Mucosa of descending colon (tissue), 3 donors: ENCODE measurements around the gene BLM. TPM values are rescaled to one million over a fixed set of nuclear protein-coding genes. Genes with fewer than 3 reads are reported as not detected.

Experiments used
- ATAC-seq: fragments of 200-7000 bp; cut with Tn5 transposase; one replicate; pipeline ENCODE4 v1.9.1; 2020; ENCODE audit warnings: mild to moderate bottlenecking, moderate library complexity
- DNase-seq, 3 donors: peaks; one replicate each; pipeline ENCODE4 v3.0.0-alpha.2; 2020
- H3K36me3 ChIP-seq: fragments of 200-600 bp; one replicate; pipeline ENCODE4 v1.8.0; 2021; ENCODE audit warnings: low read depth, mild to moderate bottlenecking
- H3K4me1 ChIP-seq: fragments of 200-600 bp; one replicate; pipeline ENCODE4 v1.8.0; 2021; ENCODE audit warnings: low read depth, mild to moderate bottlenecking
- H3K4me3 ChIP-seq: fragments of 200-600 bp; one replicate; pipeline ENCODE4 v1.8.0; 2021; ENCODE audit warnings: mild to moderate bottlenecking
- H3K9me3 ChIP-seq: fragments of 200-600 bp; one replicate; pipeline ENCODE4 v1.8.0; 2021; ENCODE audit warnings: mild to moderate bottlenecking
- CTCF ChIP-seq: fragments of 200-600 bp; IDR thresholded peaks from one replicate; pipeline ENCODE4 v1.8.0; 2022; ENCODE audit warnings: antibody characterized with exemption, mild to moderate bottlenecking
- intact Hi-C, 2 donors: fragments of 100-400 bp; cut with DNase I in 1 of 2; cut with micrococcal nuclease in 1 of 2; formaldehyde crosslinking; loops; one replicate each; pipeline versions ENCODE4 v1.11.0 to v1.11.1; 2022; cut with DNase I, micrococcal nuclease
- total RNA-seq, 3 donors: library from RNA; stranded (reverse); fragmentation: NEBNext Ultra II Directional in 2 of 3; extraction: Animal tissue kit (Norgen Biotek cat#: 25700) in 2 of 3; gene quantifications; one replicate each; pipeline versions ENCODE4 v1.2.1 to v1.2.4, GENCODE V29; 2021 to 2023
- donor health status: DM: no; HTN: no; CAD: no; lungs with moderate emphysema.
- donor health status: DM: no; HTN: no; CAD: no.
- donor health status: DM: no; HTN: yes; CAD: no.

The BLM gene
- total RNA-seq, 3 donors from 2014 or later: 2.9 to 7.2 (median 4.1) TPM

GRCh38 chr15:90817117-90818057 lies 100.2 kb downstream of the BLM start:
- Histone ChIP-seq H3K36me3 (no peaks in the 10 kb centered on the region), H3K4me1 (no peaks in the 10 kb centered on the region), H3K9me3 (no peaks in the 10 kb centered on the region), H3K4me3 (no peak overlapping the region)
- intact Hi-C loops: no loop called here
- no peak for TF ChIP-seq CTCF
- no peak for DNase-seq
- ATAC-seq: no peak

- Histone ChIP-seq H3K4me1 (peaks cover under 1% of the 10 kb centered on the region), H3K36me3 (no peaks in the 10 kb centered on the region), H3K4me3 (no peak overlapping the region), H3K9me3 (no peaks in the 10 kb centered on the region)
- DNase-seq: no peak
- TF ChIP-seq CTCF: no peak
- intact Hi-C loops: no loop called here
- peak; percentile 39 for ATAC-seq
Measured at GRCh38 chr15:90818251-90819210, 101.4 kb downstream of the BLM start.

- intact Hi-C loops: no loop called here
- no peaks in the 10 kb centered on the region for H3K9me3 ChIP-seq
- DNase-seq: no peak
- H3K4me3 ChIP-seq: no peak overlapping the region
- TF ChIP-seq CTCF: no peak
- H3K4me1 ChIP-seq: peaks cover 6% of the 10 kb centered on the region
- ATAC-seq: no peak
- no peaks in the 10 kb centered on the region for H3K36me3 ChIP-seq
Measured at GRCh38 chr15:90819390-90819789, 102.2 kb downstream of the BLM start.

- intact Hi-C loops: no loop called here
- no peak for ATAC-seq
Measured at GRCh38 chr15:90819850-90820249, 102.7 kb downstream of the BLM start.

More at GRCh38 chr15:90819850-90820249, 102.7 kb downstream of the BLM start:
- Histone ChIP-seq H3K36me3 (no peaks in the 10 kb centered on the region), H3K9me3 (no peaks in the 10 kb centered on the region), H3K4me3 (no peak overlapping the region), H3K4me1 (peaks cover 6% of the 10 kb centered on the region)
- DNase-seq: no peak
- no peak for TF ChIP-seq CTCF
